Measurements from ENCODE around the gene PDGFB.

PDGFB gene

DNA sequence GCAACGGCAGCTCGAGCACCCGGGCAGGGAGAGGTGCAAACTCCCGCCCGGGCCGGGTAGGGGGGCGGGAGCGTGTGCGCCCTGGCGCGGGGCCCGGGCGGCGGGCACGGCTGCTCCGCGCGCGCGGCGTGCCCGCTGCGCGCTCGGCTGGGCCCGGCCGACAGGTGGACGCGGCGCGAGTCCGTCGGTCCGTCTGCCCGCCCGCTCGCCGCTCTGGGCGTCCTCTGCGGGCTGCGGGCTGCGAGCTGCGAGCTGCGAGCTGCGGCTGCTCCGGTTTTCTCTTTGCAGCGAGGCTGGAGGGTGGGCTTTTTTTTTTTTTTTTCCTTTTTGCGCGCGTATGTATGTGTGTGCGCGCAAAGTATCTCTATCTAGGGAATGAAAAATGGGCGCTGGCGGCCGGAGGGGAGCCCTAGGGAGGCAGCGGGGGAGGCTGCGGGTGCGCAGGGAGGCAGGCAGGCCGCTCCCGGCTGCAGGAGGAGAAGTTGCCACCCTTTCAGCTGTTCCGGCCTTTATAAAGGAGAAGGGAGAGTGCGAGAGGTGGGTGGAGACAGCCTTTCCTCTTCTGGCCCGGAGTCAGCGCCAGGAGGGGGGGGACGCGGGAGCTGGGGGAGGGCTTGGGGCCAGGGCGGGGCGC lies at the start of gene PDGFB:
Gene PDGFB, minus strand, starts transcription at position 487 of the 634 bp plus-strand sequence. CDS start 1,019 bp downstream, outside the sequence.
- DNase-seq (ENCODE audit: low read depth): no peak
- H3K4me3 ChIP-seq (ENCODE audit: low read depth, low read length): peak within 1 kb of the TSS; percentile 28
- in situ Hi-C loops (cut with HindIII; ENCODE audit: low sequenced_read_pairs): no loop called here
- TF ChIP-seq, protein P1, sequence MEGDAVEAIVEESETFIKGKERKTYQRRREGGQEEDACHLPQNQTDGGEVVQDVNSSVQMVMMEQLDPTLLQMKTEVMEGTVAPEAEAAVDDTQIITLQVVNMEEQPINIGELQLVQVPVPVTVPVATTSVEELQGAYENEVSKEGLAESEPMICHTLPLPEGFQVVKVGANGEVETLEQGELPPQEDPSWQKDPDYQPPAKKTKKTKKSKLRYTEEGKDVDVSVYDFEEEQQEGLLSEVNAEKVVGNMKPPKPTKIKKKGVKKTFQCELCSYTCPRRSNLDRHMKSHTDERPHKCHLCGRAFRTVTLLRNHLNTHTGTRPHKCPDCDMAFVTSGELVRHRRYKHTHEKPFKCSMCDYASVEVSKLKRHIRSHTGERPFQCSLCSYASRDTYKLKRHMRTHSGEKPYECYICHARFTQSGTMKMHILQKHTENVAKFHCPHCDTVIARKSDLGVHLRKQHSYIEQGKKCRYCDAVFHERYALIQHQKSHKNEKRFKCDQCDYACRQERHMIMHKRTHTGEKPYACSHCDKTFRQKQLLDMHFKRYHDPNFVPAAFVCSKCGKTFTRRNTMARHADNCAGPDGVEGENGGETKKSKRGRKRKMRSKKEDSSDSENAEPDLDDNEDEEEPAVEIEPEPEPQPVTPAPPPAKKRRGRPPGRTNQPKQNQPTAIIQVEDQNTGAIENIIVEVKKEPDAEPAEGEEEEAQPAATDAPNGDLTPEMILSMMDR (IDR thresholded peaks at IDR 0.05; ENCODE audit: low read depth, low read length, missing control alignments): no peak

DNA sequence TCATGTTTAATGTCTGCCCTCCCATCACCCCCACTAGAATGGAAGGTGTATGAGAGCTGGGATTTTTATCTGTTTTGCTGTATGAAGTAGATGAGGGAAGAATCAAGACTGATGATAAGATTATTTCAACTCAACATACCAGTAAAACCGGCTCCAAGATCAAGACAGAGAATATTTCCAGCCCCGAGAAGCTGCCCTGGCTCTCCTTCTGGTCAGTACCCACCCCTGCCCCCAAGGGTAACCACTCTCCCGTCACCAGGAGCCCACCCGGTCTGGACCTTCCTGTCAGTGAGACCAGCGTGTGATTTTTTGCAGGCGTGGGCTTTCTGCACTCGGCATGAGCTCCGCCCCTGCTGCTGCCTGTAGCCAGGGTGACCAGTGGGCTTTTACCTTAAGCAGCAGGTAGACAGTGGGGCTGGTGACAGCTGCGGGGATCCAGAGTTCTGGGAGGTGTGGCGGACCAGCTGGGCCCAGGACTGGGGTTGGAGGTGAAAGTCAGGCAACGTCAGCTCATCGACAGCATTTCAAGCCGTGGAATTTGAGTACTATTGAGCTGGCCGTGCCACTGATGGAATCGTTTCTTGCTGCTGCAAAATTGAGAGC lies 49.1 kb upstream of the PDGFB start:
- no peak overlapping the region for H3K4me3 ChIP-seq (ENCODE audit: low read depth, low read length)
- DNase-seq (ENCODE audit: low read depth): no peak
- TF ChIP-seq, protein P1 (IDR thresholded peaks at IDR 0.05; ENCODE audit: low read depth, low read length, missing control alignments): no peak
- in situ Hi-C loops (cut with HindIII; ENCODE audit: low sequenced_read_pairs): no loop called here

DNA sequence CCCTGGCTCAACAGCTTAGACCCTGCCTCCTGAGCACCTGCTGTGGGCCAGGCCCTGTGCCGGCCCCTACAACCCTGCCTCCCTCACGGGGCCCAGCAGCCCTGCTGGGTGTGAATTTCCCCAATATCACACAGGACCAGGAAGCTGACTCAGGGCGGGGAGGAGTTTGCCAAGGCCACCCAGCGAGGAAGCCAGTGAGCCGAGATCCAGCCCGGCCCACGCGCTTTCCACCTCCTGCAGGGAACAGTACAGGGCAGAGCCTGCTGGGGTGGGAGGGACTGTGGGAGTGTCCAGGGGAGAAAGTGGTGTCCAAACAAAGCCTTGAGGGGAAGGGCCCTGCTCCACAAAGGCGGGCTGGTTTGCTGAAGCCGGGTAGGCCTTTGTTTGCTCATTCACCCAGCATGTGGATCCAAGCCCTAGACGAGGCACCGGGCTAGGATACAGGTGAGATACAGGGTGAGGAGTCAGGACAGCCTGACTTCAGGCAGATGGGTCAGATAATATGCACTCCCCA lies 47.8 kb upstream of the PDGFB start:
- H3K4me3 ChIP-seq (ENCODE audit: low read depth, low read length): no peak overlapping the region
- in situ Hi-C loops (cut with HindIII; ENCODE audit: low sequenced_read_pairs): no loop called here

DNA sequence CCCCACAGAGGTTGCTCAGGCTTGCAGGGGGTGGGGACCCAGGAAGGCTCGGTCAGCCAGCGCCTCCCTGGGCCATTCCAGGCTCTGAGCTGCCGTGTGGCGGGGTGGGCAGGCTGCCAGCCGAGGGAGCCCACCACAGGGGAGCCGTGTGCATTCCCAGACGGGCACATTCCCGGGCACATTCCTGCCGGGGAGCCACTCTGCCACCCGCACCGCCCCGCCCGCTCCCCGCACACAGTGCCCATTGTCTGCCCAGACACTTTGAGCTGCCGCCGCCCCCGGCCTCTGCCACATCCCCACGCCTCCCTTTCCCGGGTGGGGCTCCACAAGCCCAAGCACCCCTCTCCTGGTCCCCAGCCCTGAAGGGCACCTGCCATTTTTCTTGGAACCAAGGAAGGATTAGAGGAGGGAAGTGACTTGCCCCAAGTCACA lies 47.3 kb upstream of the PDGFB start:
- DNase-seq (ENCODE audit: low read depth): no peak
- no peak overlapping the region for H3K4me3 ChIP-seq (ENCODE audit: low read depth, low read length)
- in situ Hi-C loops (cut with HindIII; ENCODE audit: low sequenced_read_pairs): no loop called here
- TF ChIP-seq, protein P1 (IDR thresholded peaks at IDR 0.05; ENCODE audit: low read depth, low read length, missing control alignments): no peak

More for the DNA sequence above, 47.8 kb upstream of the PDGFB start:
- TF ChIP-seq, protein P1 (IDR thresholded peaks at IDR 0.05; ENCODE audit: low read depth, low read length, missing control alignments): no peak
- DNase-seq (ENCODE audit: low read depth): peak; percentile 86

DNA sequence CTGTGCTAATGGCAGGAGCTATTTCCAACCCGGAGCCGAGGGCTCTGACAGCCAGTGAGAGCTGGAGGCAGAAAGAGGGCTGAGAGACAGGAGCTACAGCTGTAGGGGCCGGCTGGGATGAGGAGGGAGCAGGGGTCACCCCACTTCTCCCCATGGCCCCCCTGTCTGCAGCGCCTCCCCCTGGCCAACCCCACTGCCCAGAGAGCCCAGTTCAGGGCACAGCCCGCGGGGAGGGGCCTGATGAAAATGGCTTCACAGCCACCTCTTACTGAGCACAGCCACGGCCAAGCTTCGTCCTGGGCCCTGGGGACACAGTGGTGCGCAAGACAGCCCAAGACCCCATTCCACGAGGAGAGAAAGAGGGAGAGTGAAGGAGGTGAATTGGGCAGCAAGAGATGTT lies 46.7 kb upstream of the PDGFB start:
- DNase-seq (ENCODE audit: low read depth): no peak
- in situ Hi-C loops (cut with HindIII; ENCODE audit: low sequenced_read_pairs): no loop called here
- TF ChIP-seq, protein P1 (IDR thresholded peaks at IDR 0.05; ENCODE audit: low read depth, low read length, missing control alignments): peak; percentile 16
- no peak overlapping the region for H3K4me3 ChIP-seq (ENCODE audit: low read depth, low read length)

DNA sequence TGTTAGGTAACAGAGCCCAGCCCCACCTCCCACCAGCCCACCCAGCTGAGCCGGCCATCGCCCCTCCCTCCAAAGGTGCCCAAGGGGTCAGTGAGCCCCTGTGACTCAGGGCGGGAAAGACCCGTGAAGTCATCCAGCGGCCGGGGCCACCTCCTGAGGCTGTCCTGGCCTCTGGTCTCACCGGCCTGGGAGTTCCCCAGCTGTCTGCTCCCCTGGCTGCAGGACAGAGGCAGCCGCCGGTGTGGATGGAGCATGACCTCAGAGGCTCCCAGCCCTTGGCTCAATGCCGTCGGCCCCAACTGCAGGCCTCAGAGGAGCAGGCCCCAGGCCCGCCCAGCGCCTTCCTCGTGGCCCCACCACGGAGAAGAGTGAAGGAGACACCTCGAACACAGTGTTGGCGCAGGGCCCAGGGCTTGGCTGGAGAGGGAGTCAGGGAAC lies 46.0 kb upstream of the PDGFB start:
- no peak for DNase-seq (ENCODE audit: low read depth)
- H3K4me3 ChIP-seq (ENCODE audit: low read depth, low read length): no peak overlapping the region
- in situ Hi-C loops (cut with HindIII; ENCODE audit: low sequenced_read_pairs): no loop called here
- TF ChIP-seq, protein P1 (IDR thresholded peaks at IDR 0.05; ENCODE audit: low read depth, low read length, missing control alignments): no peak

Measured in astrocyte of the cerebellum (primary cell).